Activated naive CD4-positive, alpha-beta T cell treated with anti-CD3 and anti-CD28 coated beads for 36 hours (primary cell): ENCODE measurements around the gene C19orf44. TPM values are rescaled to one million over a fixed set of nuclear protein-coding genes. Genes with fewer than 3 reads are reported as not detected.
"Not testable (repeated sequence)": the region's sequence is repeated elsewhere in the genome, so short reads cannot be mapped to it uniquely, and the experiment has no call there.

Experiments
- CTCF ChIA-PET: fragments of 350-600 bp; sonication (Branson Sonifier 250); formaldehyde crosslinking; loops from one replicate; lab custom pipeline; 2021; ENCODE audit warnings: antibody characterized with exemption; lab: Charles Lee
- DNase-seq: peaks from one replicate; pipeline ENCODE4 v3.0.0-alpha.2; 2020
- H3K27ac Mint-ChIP-seq: one replicate; pipeline ENCODE4 v1.8.0; 2021; ENCODE audit warnings: mild to moderate bottlenecking, mixed read lengths
- H3K27me3 Mint-ChIP-seq: one replicate; pipeline ENCODE4 v1.8.0; 2021; ENCODE audit warnings: low read depth, mixed read lengths
- H3K36me3 Mint-ChIP-seq: one replicate; pipeline ENCODE4 v1.8.0; 2021; ENCODE audit warnings: low read depth, mixed read lengths
- H3K4me1 Mint-ChIP-seq: one replicate; pipeline ENCODE4 v1.8.0; 2021; ENCODE audit warnings: low read depth, mixed read lengths
- H3K4me3 Mint-ChIP-seq: one replicate; pipeline ENCODE4 v1.8.0; 2021; ENCODE audit warnings: mild to moderate bottlenecking, moderate library complexity, mixed read lengths
- H3K9me3 Mint-ChIP-seq: one replicate; pipeline ENCODE4 v1.8.0; 2021; ENCODE audit warnings: mixed read lengths
- intact Hi-C: fragments of 100-400 bp; cut with micrococcal nuclease; formaldehyde crosslinking; loops from one replicate; pipeline ENCODE4 v1.15.1; 2023
- total RNA-seq, 2 experiments: library from RNA; stranded (reverse); gene quantifications; one replicate each; pipeline ENCODE4 v1.2.3, GENCODE V29; 2021

C19orf44 gene
- total RNA-seq, 2 experiments from 2014 or later = 2.1 to 2.6 TPM

GRCh38 chr19:16470911-16471811 lies 25.0 kb upstream of the C19orf44 start:
- peaks cover 2% of the 10 kb centered on the region for H3K36me3 Mint-ChIP-seq
- peak overlapping the region; percentile 87 for H3K4me3 Mint-ChIP-seq
- CTCF ChIA-PET = interaction anchor here (0.9 to 1.4 kb wide), 3 partner anchors 29 to 85 kb away, joined by 3 to 4 read pairs (median 3); no protein-coding TSS in a partner anchor
- H3K27ac Mint-ChIP-seq = no peak overlapping the region
- no peaks in the 10 kb centered on the region for H3K27me3 Mint-ChIP-seq
- peaks cover 2% of the 10 kb centered on the region for H3K9me3 Mint-ChIP-seq
- H3K4me1 Mint-ChIP-seq = peaks cover 42% of the 10 kb centered on the region
- intact Hi-C loops = no loop called here
- DNase-seq = peak; percentile 51

- not testable (repeated sequence) for DNase-seq, H3K27me3 Mint-ChIP-seq, H3K36me3 Mint-ChIP-seq, H3K9me3 Mint-ChIP-seq, H3K27ac Mint-ChIP-seq
- Mint-ChIP-seq H3K4me1 (peaks cover 33% of the 10 kb centered on the region), H3K4me3 (peak overlapping the region; percentile 78)
- intact Hi-C loops = loop anchor here (1.0 to 2.0 kb wide), 3 partner anchors 24 to 188 kb away; partner anchors contain the start of genes C19orf44, CALR3, MED26 and SMIM7
- CTCF ChIA-PET = interaction anchor here (0.6 kb wide), 1 partner anchor 476 kb away, joined by 3 read pairs; no protein-coding TSS in a partner anchor
Observed at GRCh38 chr19:16472559-16472899, 23.7 kb upstream of the C19orf44 start.

- Mint-ChIP-seq H3K9me3 (peaks cover 2% of the 10 kb centered on the region), H3K27me3 (no peaks in the 10 kb centered on the region), H3K4me3 (peak overlapping the region; percentile 45), H3K4me1 (peaks cover 29% of the 10 kb centered on the region), H3K27ac (no peak overlapping the region), H3K36me3 (no peaks in the 10 kb centered on the region)
- CTCF ChIA-PET = interaction anchor here (0.6 kb wide), 1 partner anchor 476 kb away, joined by 3 read pairs; no protein-coding TSS in a partner anchor
- DNase-seq = no peak
- intact Hi-C loops = loop anchor here (1.0 to 2.0 kb wide), 3 partner anchors 23 to 187 kb away; partner anchors contain the start of genes C19orf44, CALR3, MED26 and SMIM7
Observed at GRCh38 chr19:16472992-16473391, 23.2 kb upstream of the C19orf44 start.

- DNase-seq = no peak
- H3K27ac Mint-ChIP-seq = no peak overlapping the region
- H3K9me3 Mint-ChIP-seq = peaks cover 2% of the 10 kb centered on the region
- H3K4me3 Mint-ChIP-seq = no peak overlapping the region
- no peaks in the 10 kb centered on the region for H3K36me3 Mint-ChIP-seq
- H3K27me3 Mint-ChIP-seq = no peaks in the 10 kb centered on the region
- peaks cover 21% of the 10 kb centered on the region for H3K4me1 Mint-ChIP-seq
- intact Hi-C loops = loop anchor here (2.0 kb wide), 1 partner anchor 155 kb away; the partner anchor contains the start of gene MED26
- CTCF ChIA-PET = no interaction called here
Observed at GRCh38 chr19:16473875-16474392, 22.3 kb upstream of the C19orf44 start.

- intact Hi-C loops = no loop called here
- CTCF ChIA-PET = interaction anchor here (0.6 kb wide), 1 partner anchor 817 kb away, joined by 4 read pairs; no protein-coding TSS in a partner anchor
Observed at GRCh38 chr19:16476401-16476800, 19.8 kb upstream of the C19orf44 start.

GRCh38 chr19:16477311-16477710 lies 18.9 kb upstream of the C19orf44 start:
- CTCF ChIA-PET = interaction anchor here (0.6 kb wide), 1 partner anchor 816 kb away, joined by 4 read pairs; no protein-coding TSS in a partner anchor
- H3K9me3 Mint-ChIP-seq = peaks cover 2% of the 10 kb centered on the region
- no peaks in the 10 kb centered on the region for H3K4me1 Mint-ChIP-seq
- DNase-seq = no peak
- no peaks in the 10 kb centered on the region for H3K36me3 Mint-ChIP-seq
- H3K27ac Mint-ChIP-seq = no peak overlapping the region
- H3K27me3 Mint-ChIP-seq = no peaks in the 10 kb centered on the region
- H3K4me3 Mint-ChIP-seq = no peak overlapping the region
- intact Hi-C loops = no loop called here

More at GRCh38 chr19:16476401-16476800, 19.8 kb upstream of the C19orf44 start:
- H3K27ac Mint-ChIP-seq = no peak overlapping the region
- H3K4me1 Mint-ChIP-seq = no peaks in the 10 kb centered on the region
- H3K36me3 Mint-ChIP-seq = no peaks in the 10 kb centered on the region
- DNase-seq = no peak
- no peaks in the 10 kb centered on the region for H3K27me3 Mint-ChIP-seq
- peaks cover 2% of the 10 kb centered on the region for H3K9me3 Mint-ChIP-seq
- no peak overlapping the region for H3K4me3 Mint-ChIP-seq

GRCh38 chr19:16482745-16483144 lies 13.4 kb upstream of the C19orf44 start:
- Mint-ChIP-seq H3K27me3 (no peaks in the 10 kb centered on the region), H3K4me3 (no peak overlapping the region), H3K27ac (no peak overlapping the region), H3K36me3 (no peaks in the 10 kb centered on the region), H3K4me1 (no peaks in the 10 kb centered on the region), H3K9me3 (no peaks in the 10 kb centered on the region)
- DNase-seq = no peak
- intact Hi-C loops = no loop called here
- CTCF ChIA-PET = interaction anchor here (0.6 kb wide), 1 partner anchor 21 kb away, joined by 3 read pairs; no protein-coding TSS in a partner anchor

- intact Hi-C loops, H3K36me3 Mint-ChIP-seq: not testable (repeated sequence)
- CTCF ChIA-PET = interaction anchor here (0.6 kb wide), 1 partner anchor 33 kb away, joined by 3 read pairs; no protein-coding TSS in a partner anchor
Observed at GRCh38 chr19:16486476-16486875, 9.7 kb upstream of the C19orf44 start.

GRCh38 chr19:16496613-16496983 lies 404 bp downstream of the C19orf44 start:
- Mint-ChIP-seq H3K9me3 (no peaks in the 10 kb centered on the region), H3K4me1 (peaks cover 17% of the 10 kb centered on the region), H3K27ac (no peak overlapping the region), H3K4me3 (peak overlapping the region; percentile 95), H3K27me3 (no peaks in the 10 kb centered on the region), H3K36me3 (peaks cover 5% of the 10 kb centered on the region)
- intact Hi-C loops = loop anchor here (1.0 to 5.0 kb wide), 7 partner anchors 24 to 659 kb away; partner anchors contain the start of genes AP1M1, CHERP, MED26 and RAB8A
- CTCF ChIA-PET = interaction anchor here (1.4 kb wide), 1 partner anchor 19 kb away, joined by 4 read pairs; no protein-coding TSS in a partner anchor
- DNase-seq = no peak

More at GRCh38 chr19:16486476-16486875, 9.7 kb upstream of the C19orf44 start:
- H3K4me1 Mint-ChIP-seq, H3K27me3 Mint-ChIP-seq, H3K27ac Mint-ChIP-seq, H3K4me3 Mint-ChIP-seq, DNase-seq, H3K9me3 Mint-ChIP-seq: not testable (repeated sequence)

- intact Hi-C loops = loop anchor here (5.0 kb wide), 2 partner anchors 300 to 660 kb away; partner anchors contain the start of gene AP1M1
- no peak for DNase-seq
- CTCF ChIA-PET = no interaction called here
- no peak overlapping the region for H3K27ac Mint-ChIP-seq
- H3K27me3 Mint-ChIP-seq = no peaks in the 10 kb centered on the region
- peak overlapping the region; percentile 95 for H3K4me3 Mint-ChIP-seq
- peaks cover 5% of the 10 kb centered on the region for H3K36me3 Mint-ChIP-seq
- H3K9me3 Mint-ChIP-seq = no peaks in the 10 kb centered on the region
- H3K4me1 Mint-ChIP-seq = peaks cover 17% of the 10 kb centered on the region
Observed at GRCh38 chr19:16497042-16497441, 848 bp downstream of the C19orf44 start.

- CTCF ChIA-PET = no interaction called here
- Mint-ChIP-seq H3K27ac (no peak overlapping the region), H3K9me3 (no peaks in the 10 kb centered on the region), H3K4me1 (peaks cover 17% of the 10 kb centered on the region), H3K4me3 (peak overlapping the region; percentile 95), H3K36me3 (peaks cover 7% of the 10 kb centered on the region), H3K27me3 (no peaks in the 10 kb centered on the region)
- intact Hi-C loops = loop anchor here (5.0 kb wide), 2 partner anchors 301 to 661 kb away; partner anchors contain the start of gene AP1M1
- DNase-seq = no peak
Observed at GRCh38 chr19:16497837-16498236, 1.6 kb downstream of the C19orf44 start.

GRCh38 chr19:16504271-16504670 lies 8.1 kb downstream of the C19orf44 start:
- Mint-ChIP-seq H3K27me3 (no peaks in the 10 kb centered on the region), H3K36me3 (peaks cover 12% of the 10 kb centered on the region), H3K4me3 (no peak overlapping the region), H3K9me3 (no peaks in the 10 kb centered on the region), H3K27ac (no peak overlapping the region), H3K4me1 (peaks cover 4% of the 10 kb centered on the region)
- no peak for DNase-seq
- intact Hi-C loops = no loop called here
- CTCF ChIA-PET = no interaction called here
